K562 (cell line): ENCODE measurements around the gene BMP2K. TPM values are rescaled to one million over a fixed set of nuclear protein-coding genes. Genes with fewer than 3 reads are reported as not detected.

Source experiments
- ATAC-seq: fragments of 200-7000 bp; cut with Tn5 transposase; 3 replicates; pipeline ENCODE4 v1.9.1; 2020; ENCODE audit warnings: moderate library complexity
- BruUV-seq: library from RNA; stranded (reverse); fragments of 400-500 nt; replicated peaks from 2 replicates; lab custom pipeline; 2021; lab: Mats Ljungman, UMichigan
- CTCF ChIA-PET: fragments of 300-600 bp; formaldehyde crosslinking; extraction: SDS; loops from one replicate; lab custom pipeline; 2021; ENCODE audit warnings: low intra/inter-chr PET ratio; lab: Yijun Ruan, JAX
- POLR2A ChIA-PET: fragments of 300-600, 350-650 bp; sonication (Branson Sonifier 250); formaldehyde crosslinking; extraction: SDS; loops from one replicate; lab custom pipeline; 2021; ENCODE audit warnings: antibody characterized with exemption, inconsistent platforms; lab: Yijun Ruan, JAX
- DNase-seq, 4 experiments: peaks; one replicate each; pipeline versions ENCODE4 v3.0.0 to v3.0.0-alpha.2; 2011 to 2018; ENCODE audit warnings: low spot score in 3 of 4, mixed read lengths in 3 of 4; ENCODE audit errors: extremely low read depth in 1 of 4
- FAIRE-seq: peaks from 2 replicates; lab custom pipeline; 2011; peaks lifted over from hg19 to GRCh38; lab: Jason Lieb, UNC
- H2AFZ ChIP-seq: 2 replicates; pipeline ENCODE4 v1.6.0; 2011; ENCODE audit warnings: low read depth, low read length, control low read depth, inconsistent platforms
- H3K27ac ChIP-seq: fragments of 200-600 bp; 3 replicates; pipeline ENCODE4 v1.8.0; 2011; ENCODE audit warnings: low read depth, mild to moderate bottlenecking, control low read depth, inconsistent platforms, low read length, moderate library complexity, mixed read lengths; ENCODE audit errors: extremely low read depth
- H3K27me3 ChIP-seq, 2 experiments: fragments of 300-600 bp in 1 of 2; 2 replicates in 1 of 2; 3 replicates in 1 of 2; pipeline versions ENCODE4 v1.6.0 to v1.8.0; 2011; ENCODE audit warnings: inconsistent platforms in 2 of 2, low read length in 2 of 2, mild to moderate bottlenecking in 1 of 2, mixed read lengths in 1 of 2, moderate library complexity in 1 of 2; ENCODE audit not compliant: control insufficient read depth in 2 of 2, insufficient read depth in 2 of 2
- H3K36me3 ChIP-seq: fragments of 300-600 bp; 3 replicates; pipeline ENCODE4 v1.8.0; 2011; ENCODE audit warnings: mild to moderate bottlenecking, low read length, inconsistent platforms; ENCODE audit not compliant: control insufficient read depth, insufficient read depth
- H3K4me1 ChIP-seq, 2 experiments: fragments of 200-600 bp in 1 of 2; replicated peaks in 1 of 2; 2 replicates in 1 of 2; 3 replicates in 1 of 2; pipeline versions ENCODE4 v1.5.1 to v1.8.0; 2011; ENCODE audit warnings: inconsistent platforms in 2 of 2, low read length in 2 of 2, mild to moderate bottlenecking in 1 of 2, mixed read lengths in 1 of 2, moderate library complexity in 1 of 2; ENCODE audit not compliant: control insufficient read depth in 2 of 2, insufficient read depth in 2 of 2
- H3K4me2 ChIP-seq: 2 replicates; pipeline ENCODE4 v1.6.1; 2011; ENCODE audit warnings: low read length, control low read depth, inconsistent platforms, mixed read lengths; ENCODE audit not compliant: insufficient read depth
- H3K4me3 ChIP-seq: fragments of 200-600 bp; sonication (generic), shearing (Covaris generic); 2 replicates; pipeline ENCODE4 v1.5.1; 2016; ENCODE audit warnings: control low read depth, inconsistent platforms
- H3K79me2 ChIP-seq: fragments of 200-600 bp; 3 replicates; pipeline ENCODE4 v1.8.0; 2011; ENCODE audit warnings: low read length, inconsistent platforms; ENCODE audit not compliant: control insufficient read depth, insufficient read depth
- H3K9ac ChIP-seq, 2 experiments: 2 replicates each; pipeline versions ENCODE4 v1.6.0 to v1.6.1; 2011; ENCODE audit warnings: low read depth in 2 of 2, low read length in 2 of 2, control low read depth in 1 of 2, inconsistent platforms in 1 of 2, mild to moderate bottlenecking in 1 of 2, mixed read lengths in 1 of 2; ENCODE audit not compliant: insufficient read depth in 1 of 2
- H3K9me1 ChIP-seq: one replicate; pipeline ENCODE4 v1.6.0; 2011; ENCODE audit warnings: inconsistent platforms, mild to moderate bottlenecking, low read length, moderate library complexity; ENCODE audit not compliant: control insufficient read depth, insufficient read depth
- H3K9me3 ChIP-seq: replicated peaks from 2 replicates; pipeline ENCODE4 v1.5.1; 2011; ENCODE audit warnings: low read depth, low read length, inconsistent platforms; ENCODE audit not compliant: control insufficient read depth, insufficient read depth
- H4K20me1 ChIP-seq: replicated peaks from 2 replicates; pipeline ENCODE4 v1.6.1; 2011; ENCODE audit warnings: low read length, inconsistent platforms, mixed read lengths; ENCODE audit not compliant: control insufficient read depth, insufficient read depth
- CBFA2T3 ChIP-seq: fragments of 450-650 bp; IDR thresholded peaks from 2 replicates; pipeline ENCODE4 v1.6.1; 2017
- CREBBP ChIP-seq: IDR thresholded peaks from one replicate; pipeline ENCODE4 v1.6.1; 2012; ENCODE audit warnings: low read depth, mild to moderate bottlenecking, control low read depth, inconsistent platforms, low read length
- ETV1 ChIP-seq: fragments of 450-650 bp; conservative IDR thresholded peaks from 2 replicates; pipeline ENCODE4 v1.6.1; 2016; ENCODE audit warnings: missing genetic modification characterization, control low read depth, low read depth, missing compliant biosample characterization
- JUND ChIP-seq, 2 experiments: IDR thresholded peaks; 2 replicates in 1 of 2; 3 replicates in 1 of 2; pipeline ENCODE4 v1.6.1; 2011; ENCODE audit warnings: borderline replicate concordance in 2 of 2, low read depth in 2 of 2, low read length in 2 of 2, improper control_type of control experiment in 1 of 2, missing biosample characterization in 1 of 2, missing genetic modification characterization in 1 of 2, missing genetic modification reagents in 1 of 2
- L3MBTL2 ChIP-seq: fragments of 450-650 bp; IDR thresholded peaks from 2 replicates; pipeline ENCODE4 v1.6.1; 2016; ENCODE audit warnings: mild to moderate bottlenecking, moderate library complexity
- TCF7L2 ChIP-seq: fragments of 150-350 bp; IDR thresholded peaks from 2 replicates; pipeline ENCODE4 v1.6.1; 2016; ENCODE audit warnings: low read depth, mild to moderate bottlenecking, low read length, moderate library complexity
- ZBTB7A ChIP-seq: IDR thresholded peaks from 2 replicates; pipeline ENCODE4 v1.6.1; 2011; ENCODE audit warnings: low read depth, mild to moderate bottlenecking, low read length, moderate library complexity, borderline replicate concordance; ENCODE audit not compliant: control insufficient read depth
- ZNF583 ChIP-seq: fragments of 250-450 bp; sonication (Bioruptor Pico); IDR thresholded peaks from 2 replicates; pipeline ENCODE4 v1.4.0; 2020
- ZNF584 ChIP-seq: fragments of 200-800 bp; sonication (Bioruptor generic); IDR thresholded peaks from 2 replicates; pipeline ENCODE4 v1.6.1; 2016; ENCODE audit warnings: low read depth, mild to moderate bottlenecking, missing genetic modification characterization, missing compliant biosample characterization
- WGBS: fragments of 100-300 bp; shearing (Covaris generic); methylation state at CpG from one replicate; pipeline ENCODE4 v1.1.6; 2016; ENCODE audit warnings: low coverage, mixed read lengths; ENCODE audit not compliant: insufficient coverage; ENCODE audit errors: missing lambda C conversion rate; 5-methylcytosine and 5-hydroxymethylcytosine counted together
- in situ Hi-C: fragments of 300-500 bp; cut with MboI; formaldehyde crosslinking; loops from 4 replicates; pipeline ENCODE4 v1.15.0; 2018; ENCODE audit warnings: inconsistent platforms, mixed read lengths
- intact Hi-C: fragments of 100-400 bp; cut with micrococcal nuclease; formaldehyde crosslinking; loops from 2 replicates; pipeline ENCODE4 v1.14.2; 2022
- polyA plus RNA-seq, 8 experiments: library from polyadenylated mRNA; depleted of rRNA in 4 of 8; stranded (reverse) in 5 of 8; unstranded in 3 of 8; fragments of >200 nt; fragmentation: Nextera tagmentation in 2 of 8; fragmentation: Illumina TruSeq in 1 of 8; extraction: Ambion mirVana in 2 of 8; extraction: Trizol in 1 of 8; gene quantifications; 2 replicates each; pipeline versions ENCODE4 v1.2.1 to v1.2.3, GENCODE V29; 2011 to 2014; ENCODE audit warnings: inconsistent platforms in 1 of 8, missing spikeins in 1 of 8
- total RNA-seq, 7 experiments: library from RNA; depleted of rRNA in 6 of 7; stranded (reverse); fragments of >200 nt in 6 of 7; fragmentation: Illumina TruSeq in 2 of 7; extraction: Trizol in 2 of 7; gene quantifications; 2 replicates each; pipeline versions ENCODE4 v1.2.1 to v1.2.3, GENCODE V29; 2011 to 2021; ENCODE audit warnings: low replicate concordance in 1 of 7
- TF ChIP-seq, protein P1 (sequence below), 2 experiments: fragments of 450-650 bp; formaldehyde crosslinking in 1 of 2; IDR thresholded peaks; 2 replicates each; pipeline versions ENCODE4 v1.4.0 to v1.6.1; 2014 to 2020; ENCODE audit warnings: mild to moderate bottlenecking in 2 of 2, borderline replicate concordance in 1 of 2, low read depth in 1 of 2

The BMP2K gene
- total and polyA plus RNA-seq, 9 of the 15 experiments (the other 6 are each of a cell fraction or from before 2014, with no cell fraction given) = 17.0 to 217 (median 104) TPM

DNA sequence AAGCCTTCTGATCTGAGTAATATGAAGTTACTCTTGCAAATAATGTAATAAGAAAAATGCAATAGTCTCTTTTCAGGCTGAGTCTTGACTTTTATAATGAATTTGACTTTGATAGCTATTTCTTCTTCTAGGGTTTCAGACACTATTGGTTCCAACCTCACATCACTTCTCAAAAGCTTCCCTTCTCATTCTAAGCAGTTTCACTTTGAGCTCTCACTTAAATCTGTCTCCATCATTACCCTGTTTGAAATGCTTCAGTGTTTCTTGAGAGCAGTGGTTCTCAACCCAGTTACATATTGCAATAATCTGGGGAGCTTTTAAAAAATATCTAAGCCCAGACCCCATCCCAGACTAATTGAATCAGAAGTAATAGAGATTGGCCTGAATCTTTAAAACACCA lies 40.5 kb upstream of the BMP2K start (continued):
- no peak for TF ChIP-seq ZBTB7A
- TF ChIP-seq, all 486 proteins: peak for 0

GRCh38 chr4:78737035-78737434 lies 39.1 kb upstream of the BMP2K start:
- no peak overlapping the region; a peak in 1 of 4 replicates for H3K9ac ChIP-seq
- no peaks in the 10 kb centered on the region for H3K36me3 ChIP-seq
- DNase-seq (no peak), FAIRE-seq (no peak), ATAC-seq (no peak)
- no peak overlapping the region for H3K4me3 ChIP-seq
- no peaks in the 10 kb centered on the region for H3K9me1 ChIP-seq
- H3K4me2 ChIP-seq = no peak overlapping the region
- no peaks in the 10 kb centered on the region for H3K9me3 ChIP-seq
- no TSS peak for BruUV-seq
- CTCF ChIA-PET = no interaction called here
- H4K20me1 ChIP-seq = no peaks in the 10 kb centered on the region
- POLR2A ChIA-PET = interaction anchor here (1.2 kb wide), 1 partner anchor 23 kb away, joined by 4 read pairs; no protein-coding TSS in a partner anchor
- H3K4me1 ChIP-seq = peaks cover 13 to 56% of the 10 kb centered on the region in 2 experiments
- 69% methylated on average over 1 of the region's 1 CpG for WGBS
- in situ Hi-C loops = no loop called here
- H3K79me2 ChIP-seq = peaks cover 11% of the 10 kb centered on the region; the same call in 2 of the 3 replicates
- peak overlapping the region; percentile 20; the same call in 1 of the 2 replicates for H2AFZ ChIP-seq
- H3K27ac ChIP-seq = no peak overlapping the region
- intact Hi-C loops = no loop called here
- H3K27me3 ChIP-seq = no peaks in the 10 kb centered on the region
- TF ChIP-seq ZNF584 (CRISPR knock-in tag) = no peak
- TF ChIP-seq ZNF583 (CRISPR knock-in tag) = no peak
- no peak for TF ChIP-seq CREBBP
- TF ChIP-seq TCF7L2 = no peak
- no peak for TF ChIP-seq ETV1 (tag)
- TF ChIP-seq JUND (IDR thresholded peaks at IDR 0.05; ENCODE audit: borderline replicate concordance, low read depth, low read length) = no peak
- TF ChIP-seq JUND (tag; IDR thresholded peaks at IDR 0.05; ENCODE audit: borderline replicate concordance, low read depth, low read length) = no peak
- TF ChIP-seq, protein P1, sequence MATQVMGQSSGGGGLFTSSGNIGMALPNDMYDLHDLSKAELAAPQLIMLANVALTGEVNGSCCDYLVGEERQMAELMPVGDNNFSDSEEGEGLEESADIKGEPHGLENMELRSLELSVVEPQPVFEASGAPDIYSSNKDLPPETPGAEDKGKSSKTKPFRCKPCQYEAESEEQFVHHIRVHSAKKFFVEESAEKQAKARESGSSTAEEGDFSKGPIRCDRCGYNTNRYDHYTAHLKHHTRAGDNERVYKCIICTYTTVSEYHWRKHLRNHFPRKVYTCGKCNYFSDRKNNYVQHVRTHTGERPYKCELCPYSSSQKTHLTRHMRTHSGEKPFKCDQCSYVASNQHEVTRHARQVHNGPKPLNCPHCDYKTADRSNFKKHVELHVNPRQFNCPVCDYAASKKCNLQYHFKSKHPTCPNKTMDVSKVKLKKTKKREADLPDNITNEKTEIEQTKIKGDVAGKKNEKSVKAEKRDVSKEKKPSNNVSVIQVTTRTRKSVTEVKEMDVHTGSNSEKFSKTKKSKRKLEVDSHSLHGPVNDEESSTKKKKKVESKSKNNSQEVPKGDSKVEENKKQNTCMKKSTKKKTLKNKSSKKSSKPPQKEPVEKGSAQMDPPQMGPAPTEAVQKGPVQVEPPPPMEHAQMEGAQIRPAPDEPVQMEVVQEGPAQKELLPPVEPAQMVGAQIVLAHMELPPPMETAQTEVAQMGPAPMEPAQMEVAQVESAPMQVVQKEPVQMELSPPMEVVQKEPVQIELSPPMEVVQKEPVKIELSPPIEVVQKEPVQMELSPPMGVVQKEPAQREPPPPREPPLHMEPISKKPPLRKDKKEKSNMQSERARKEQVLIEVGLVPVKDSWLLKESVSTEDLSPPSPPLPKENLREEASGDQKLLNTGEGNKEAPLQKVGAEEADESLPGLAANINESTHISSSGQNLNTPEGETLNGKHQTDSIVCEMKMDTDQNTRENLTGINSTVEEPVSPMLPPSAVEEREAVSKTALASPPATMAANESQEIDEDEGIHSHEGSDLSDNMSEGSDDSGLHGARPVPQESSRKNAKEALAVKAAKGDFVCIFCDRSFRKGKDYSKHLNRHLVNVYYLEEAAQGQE (IDR thresholded peaks at IDR 0.05; ENCODE audit: borderline replicate concordance) = 0 out of 2 replicates have a peak, but pooled peaks have one; percentile 4
- TF ChIP-seq, protein P1 (CRISPR knock-in tag; IDR thresholded peaks at IDR 0.05; ENCODE audit: low read depth) = no peak
- 0 out of 2 replicates have a peak, but pooled peaks have one; percentile 30 for TF ChIP-seq L3MBTL2
- TF ChIP-seq CBFA2T3 = 0 out of 2 replicates have a peak, but pooled peaks have one; percentile 2
